ENCODE measurements around the gene RNLS. TPM values are rescaled to one million over a fixed set of nuclear protein-coding genes. Genes with fewer than 3 reads are reported as not detected.

The RNLS gene
- total RNA-seq, 1 donor = 2.4 TPM

DNA sequence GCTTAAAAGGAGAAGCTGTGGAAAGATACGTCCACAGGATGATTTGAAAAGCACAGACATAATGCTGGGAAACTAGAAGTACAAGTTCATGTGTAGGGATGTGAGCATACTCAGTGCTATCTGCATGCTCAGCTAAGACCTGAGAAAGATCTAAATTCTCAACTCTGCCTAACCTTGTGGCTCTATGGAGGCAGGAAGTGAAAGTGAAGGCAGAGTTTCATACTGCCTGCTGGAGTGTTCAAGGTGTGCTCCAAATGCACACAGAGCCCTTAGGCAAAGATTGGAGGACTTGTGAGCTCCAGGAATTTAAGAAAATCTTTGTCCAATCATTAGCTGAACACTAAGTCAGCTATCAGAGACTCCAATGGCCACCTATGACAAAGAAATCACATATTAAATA is 190.9 kb downstream of the RNLS start:
- Histone ChIP-seq H3K4me1 (ENCODE audit: insufficient read depth, low read length) (peaks cover 24% of the 10 kb centered on the region), H3K27me3 (ENCODE audit: insufficient read depth, low read length) (no peaks in the 10 kb centered on the region), H3K4me3 (ENCODE audit: low read length) (no peak overlapping the region), H3K9me3 (ENCODE audit: low read depth, low read length) (peaks cover 18% of the 10 kb centered on the region)

- H3K4me3 ChIP-seq (ENCODE audit: low read length) = no peak overlapping the region
- peaks cover 45% of the 10 kb centered on the region for H3K4me1 ChIP-seq (ENCODE audit: insufficient read depth, low read length)
- no peaks in the 10 kb centered on the region for H3K27me3 ChIP-seq (ENCODE audit: insufficient read depth, low read length)
- H3K9me3 ChIP-seq (ENCODE audit: low read depth, low read length) = no peaks in the 10 kb centered on the region
Measured at GRCh38 chr10:88390041-88390440, 193.1 kb downstream of the RNLS start.

- H3K4me1 ChIP-seq (ENCODE audit: insufficient read depth, low read length) = peaks cover 49% of the 10 kb centered on the region
- no peak overlapping the region for H3K4me3 ChIP-seq (ENCODE audit: low read length)
- no peaks in the 10 kb centered on the region for H3K9me3 ChIP-seq (ENCODE audit: low read depth, low read length)
- H3K27me3 ChIP-seq (ENCODE audit: insufficient read depth, low read length) = no peaks in the 10 kb centered on the region
Measured at GRCh38 chr10:88389456-88389855, 193.7 kb downstream of the RNLS start.

DNA sequence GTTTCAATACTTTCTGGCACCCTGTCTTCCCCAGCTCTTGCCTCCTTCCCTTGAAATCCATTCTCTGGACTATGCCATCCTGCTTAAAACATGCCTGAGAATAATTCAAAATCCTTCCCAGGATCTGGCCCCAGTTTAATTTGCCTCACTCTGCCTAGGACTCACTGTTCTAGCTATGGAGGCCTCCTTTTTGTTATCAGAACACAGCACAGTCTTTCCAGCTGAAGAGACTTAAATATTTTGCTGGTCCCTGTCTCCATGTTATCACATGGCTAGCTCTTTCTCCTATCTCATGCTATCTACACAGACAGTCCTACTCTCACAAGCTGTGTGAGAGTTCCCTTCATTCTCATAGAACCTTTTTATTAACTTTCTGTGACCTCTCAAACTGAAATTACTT is 194.8 kb downstream of the RNLS start:
- Histone ChIP-seq H3K9me3 (ENCODE audit: low read depth, low read length) (no peaks in the 10 kb centered on the region), H3K4me1 (ENCODE audit: insufficient read depth, low read length) (peaks cover 49% of the 10 kb centered on the region), H3K27me3 (ENCODE audit: insufficient read depth, low read length) (no peaks in the 10 kb centered on the region), H3K4me3 (ENCODE audit: low read length) (no peak overlapping the region)

GRCh38 chr10:88386821-88387773 is 196.0 kb downstream of the RNLS start:
- no peaks in the 10 kb centered on the region for H3K27me3 ChIP-seq (ENCODE audit: insufficient read depth, low read length)
- H3K4me3 ChIP-seq (ENCODE audit: low read length) = no peak overlapping the region
- H3K4me1 ChIP-seq (ENCODE audit: insufficient read depth, low read length) = peaks cover 45% of the 10 kb centered on the region
- H3K9me3 ChIP-seq (ENCODE audit: low read depth, low read length) = no peaks in the 10 kb centered on the region

GRCh38 chr10:88386204-88386788 is 196.8 kb downstream of the RNLS start:
- Histone ChIP-seq H3K27me3 (ENCODE audit: insufficient read depth, low read length) (no peaks in the 10 kb centered on the region), H3K9me3 (ENCODE audit: low read depth, low read length) (no peaks in the 10 kb centered on the region), H3K4me3 (ENCODE audit: low read length) (no peak overlapping the region), H3K4me1 (ENCODE audit: insufficient read depth, low read length) (peaks cover 40% of the 10 kb centered on the region)

DNA sequence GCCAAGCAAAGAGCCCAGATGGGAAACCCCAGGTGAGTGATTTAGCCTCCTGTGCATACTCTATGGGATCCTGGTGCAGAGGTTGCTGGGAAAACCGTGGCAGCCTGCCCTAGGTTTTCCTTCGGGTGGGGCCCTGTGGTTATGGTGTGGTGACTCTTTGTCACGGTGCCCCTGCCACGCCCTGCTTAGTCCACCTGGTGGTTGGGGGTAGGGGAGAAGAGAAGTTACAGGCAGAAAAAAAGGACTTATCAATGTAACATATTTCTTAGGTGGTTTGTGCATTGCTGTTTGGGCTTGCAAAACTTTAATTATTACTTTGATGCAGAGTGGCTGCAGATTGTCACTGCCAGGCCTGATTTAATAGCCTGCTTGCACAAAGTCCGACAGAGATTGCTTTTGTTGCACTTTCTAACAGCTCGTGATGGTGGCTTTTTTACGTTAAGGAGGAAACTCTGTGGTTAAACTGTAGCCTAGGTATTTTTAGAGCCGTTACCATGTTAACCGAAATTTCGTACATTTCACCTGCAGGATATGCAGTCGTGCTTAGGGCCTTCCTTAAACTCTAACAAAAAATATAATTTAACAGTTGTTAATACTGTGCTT is 197.4 kb downstream of the RNLS start:
- H3K9me3 ChIP-seq (ENCODE audit: low read depth, low read length) = no peaks in the 10 kb centered on the region
- H3K4me3 ChIP-seq (ENCODE audit: low read length) = no peak overlapping the region
- peaks cover 40% of the 10 kb centered on the region for H3K4me1 ChIP-seq (ENCODE audit: insufficient read depth, low read length)
- H3K27me3 ChIP-seq (ENCODE audit: insufficient read depth, low read length) = no peaks in the 10 kb centered on the region

GRCh38 chr10:88383276-88383675 is 199.8 kb downstream of the RNLS start:
- Histone ChIP-seq H3K27me3 (ENCODE audit: insufficient read depth, low read length) (no peaks in the 10 kb centered on the region), H3K4me1 (ENCODE audit: insufficient read depth, low read length) (peaks cover 35% of the 10 kb centered on the region), H3K9me3 (ENCODE audit: low read depth, low read length) (no peaks in the 10 kb centered on the region), H3K4me3 (ENCODE audit: low read length) (no peak overlapping the region)

- H3K9me3 ChIP-seq (ENCODE audit: low read depth, low read length) = no peaks in the 10 kb centered on the region
Measured at GRCh38 chr10:88382699-88383098, 200.4 kb downstream of the RNLS start.

DNA sequence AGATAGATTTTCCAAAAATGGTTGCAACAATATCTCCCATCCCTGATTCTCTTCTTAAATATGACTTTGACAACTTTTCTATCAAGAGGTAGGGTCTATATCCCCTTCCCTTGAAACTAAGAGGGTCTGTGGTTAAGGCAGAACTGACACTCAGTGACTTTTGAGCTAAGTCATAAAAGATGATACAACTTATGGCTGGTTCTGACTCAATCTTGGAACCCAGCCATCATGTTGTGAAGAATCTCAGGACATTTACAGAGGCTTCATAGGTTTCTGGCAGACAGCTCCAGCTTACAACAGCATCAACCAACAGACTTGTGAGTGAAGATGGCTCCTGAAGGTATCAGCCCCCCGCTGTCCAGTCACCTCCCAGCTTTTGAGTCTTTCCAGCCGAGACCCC is 203.5 kb downstream of the RNLS start:
- H3K4me1 ChIP-seq (ENCODE audit: insufficient read depth, low read length) = no peaks in the 10 kb centered on the region
- no peak overlapping the region for H3K4me3 ChIP-seq (ENCODE audit: low read length)
- H3K9me3 ChIP-seq (ENCODE audit: low read depth, low read length) = no peaks in the 10 kb centered on the region
- no peaks in the 10 kb centered on the region for H3K27me3 ChIP-seq (ENCODE audit: insufficient read depth, low read length)

More at GRCh38 chr10:88382699-88383098, 200.4 kb downstream of the RNLS start:
- H3K27me3 ChIP-seq (ENCODE audit: insufficient read depth, low read length) = no peaks in the 10 kb centered on the region
- no peak overlapping the region for H3K4me3 ChIP-seq (ENCODE audit: low read length)
- peaks cover 30% of the 10 kb centered on the region for H3K4me1 ChIP-seq (ENCODE audit: insufficient read depth, low read length)

DNA sequence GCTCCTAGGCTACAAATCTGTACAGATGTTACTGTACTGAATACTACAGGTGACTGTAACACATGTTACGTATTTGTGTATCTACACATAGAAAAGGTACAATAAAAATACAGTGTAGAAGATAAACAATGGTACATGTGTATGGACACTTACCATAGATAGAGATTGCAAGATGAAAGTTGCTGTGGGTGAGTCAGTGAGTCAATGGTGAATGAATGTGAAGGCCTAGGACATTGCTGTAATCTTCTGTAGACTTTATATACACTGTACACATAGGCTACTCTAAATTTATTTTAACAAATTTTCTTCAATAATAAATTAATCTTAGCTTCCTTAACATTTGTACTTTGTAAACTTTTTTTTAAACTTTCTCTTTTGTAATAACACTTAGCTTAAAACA is 205.6 kb downstream of the RNLS start:
- Histone ChIP-seq H3K4me1 (ENCODE audit: insufficient read depth, low read length) (no peaks in the 10 kb centered on the region), H3K4me3 (ENCODE audit: low read length) (no peak overlapping the region), H3K9me3 (ENCODE audit: low read depth, low read length) (no peaks in the 10 kb centered on the region), H3K27me3 (ENCODE audit: insufficient read depth, low read length) (no peaks in the 10 kb centered on the region)

GRCh38 chr10:88374392-88375175 is 208.5 kb downstream of the RNLS start:
- no peaks in the 10 kb centered on the region for H3K4me1 ChIP-seq (ENCODE audit: insufficient read depth, low read length)

GRCh38 chr10:88372881-88373592 is 210.1 kb downstream of the RNLS start:
- no peaks in the 10 kb centered on the region for H3K9me3 ChIP-seq (ENCODE audit: low read depth, low read length)
- no peaks in the 10 kb centered on the region for H3K27me3 ChIP-seq (ENCODE audit: insufficient read depth, low read length)
- H3K4me1 ChIP-seq (ENCODE audit: insufficient read depth, low read length) = no peaks in the 10 kb centered on the region
- no peak overlapping the region for H3K4me3 ChIP-seq (ENCODE audit: low read length)

More at GRCh38 chr10:88374392-88375175, 208.5 kb downstream of the RNLS start:
- Histone ChIP-seq H3K9me3 (ENCODE audit: low read depth, low read length) (no peaks in the 10 kb centered on the region), H3K4me3 (ENCODE audit: low read length) (no peak overlapping the region), H3K27me3 (ENCODE audit: insufficient read depth, low read length) (no peaks in the 10 kb centered on the region)

GRCh38 chr10:88372051-88372715 is 210.9 kb downstream of the RNLS start:
- Histone ChIP-seq H3K4me3 (ENCODE audit: low read length) (no peak overlapping the region), H3K4me1 (ENCODE audit: insufficient read depth, low read length) (no peaks in the 10 kb centered on the region), H3K9me3 (ENCODE audit: low read depth, low read length) (no peaks in the 10 kb centered on the region), H3K27me3 (ENCODE audit: insufficient read depth, low read length) (no peaks in the 10 kb centered on the region)
